NCI-H82 treated with DMSO at 0.1 percent for 48 hours (cell line): ENCODE results near the gene SETBP1.

Experiments
- DNase-seq: peaks from one replicate; lab custom pipeline; 2025; ENCODE audit not compliant: unreplicated experiment; lab: John Stamatoyannopoulos, UW

SETBP1 gene

GRCh38 chr18:44754567-44754966, 73.9 kb downstream of the SETBP1 start:
- no peak for DNase-seq

GRCh38 chr18:44758861-44759631, 78.4 kb downstream of the SETBP1 start:
- no peak for DNase-seq

GRCh38 chr18:44759925-44760342, 79.2 kb downstream of the SETBP1 start:
- DNase-seq = no peak

- no peak for DNase-seq
These were observed 81.1 kb downstream of the SETBP1 start for GRCh38 chr18:44761812-44762211.

GRCh38 chr18:44763327-44763726, 82.6 kb downstream of the SETBP1 start:
- no peak for DNase-seq

GRCh38 chr18:44764863-44765262, 84.2 kb downstream of the SETBP1 start:
- no peak for DNase-seq

GRCh38 chr18:44765456-44765855, 84.8 kb downstream of the SETBP1 start:
- no peak for DNase-seq

- DNase-seq = no peak
These were observed 85.8 kb downstream of the SETBP1 start for GRCh38 chr18:44766450-44766849.

GRCh38 chr18:44767807-44768206, 87.1 kb downstream of the SETBP1 start:
- no peak for DNase-seq

- DNase-seq = no peak
These were observed 90.0 kb downstream of the SETBP1 start for GRCh38 chr18:44770641-44771040.

GRCh38 chr18:44771572-44771955, 90.9 kb downstream of the SETBP1 start:
- DNase-seq = no peak

GRCh38 chr18:44771956-44772917, 91.5 kb downstream of the SETBP1 start:
- no peak for DNase-seq

GRCh38 chr18:44773640-44774155, 93.0 kb downstream of the SETBP1 start:
- DNase-seq = no peak

- no peak for DNase-seq
These were observed 93.5 kb downstream of the SETBP1 start for GRCh38 chr18:44774191-44774590.

GRCh38 chr18:44777457-44778192, 96.9 kb downstream of the SETBP1 start:
- no peak for DNase-seq

GRCh38 chr18:44778788-44779187, 98.1 kb downstream of the SETBP1 start:
- no peak for DNase-seq

- no peak for DNase-seq
These were observed 99.1 kb downstream of the SETBP1 start for GRCh38 chr18:44779753-44780292.

GRCh38 chr18:44781886-44782285, 101.2 kb downstream of the SETBP1 start:
- DNase-seq = peak; percentile 6

- DNase-seq = no peak
These were observed 101.9 kb downstream of the SETBP1 start for GRCh38 chr18:44782617-44783016.

- no peak for DNase-seq
These were observed 102.7 kb downstream of the SETBP1 start for GRCh38 chr18:44783371-44783770.

GRCh38 chr18:44786257-44786656, 105.6 kb downstream of the SETBP1 start:
- DNase-seq = no peak
